Activated naive CD4-positive, alpha-beta T cell treated with anti-CD3 and anti-CD28 coated beads, Interleukin-2, amount 10 ng/mL, durations not matched to agents 5 hours and 36 hours (primary cell): ENCODE data around the gene CACNB4. TPM values are rescaled to one million over a fixed set of nuclear protein-coding genes. Genes with fewer than 3 reads are reported as not detected.

ENCODE experiments used
- total RNA-seq, 2 experiments: library from RNA; stranded (reverse); gene quantifications; one replicate each; pipeline ENCODE4 v1.2.3, GENCODE V29; 2021

The CACNB4 gene
- total RNA-seq: under 1 TPM; 0.10 to 0.13 TPM

GRCh38 chr2:152098496-152099366 lies at the start of gene CACNB4:
Gene CACNB4 (minus strand): TSS chr2:152099044.

GRCh38 chr2:151828143-151828889 lies 270.5 kb downstream of the CACNB4 start, which contains the start of gene ARL5A:
Gene ARL5A (minus strand): TSS chr2:151828421. CDS start chr2:151828176, 245 bp downstream.

Other genes with a start within 250 kb of the CACNB4 start
- gene STAM2, start 76.7 kb upstream of the CACNB4 start, total RNA-seq: 10 to 100 TPM; 14.6 to 15.9 TPM
- gene FMNL2, start 236.1 kb upstream of the CACNB4 start, total RNA-seq: under 1 TPM; 0.75 to 0.83 TPM